GM12878 (cell line): ENCODE measurements around the gene CHST4. TPM values are rescaled to one million over a fixed set of nuclear protein-coding genes. Genes with fewer than 3 reads are reported as not detected.

ENCODE experiments used
- ATAC-seq: fragments of 200-7000 bp; cut with Tn5 transposase; 3 replicates; pipeline ENCODE4 v1.9.1; 2020; ENCODE audit warnings: mild to moderate bottlenecking, moderate library complexity
- BruUV-seq: library from RNA; stranded (reverse); fragments of 400-500 nt; replicated peaks from 2 replicates; lab custom pipeline; 2021; lab: Mats Ljungman, UMichigan
- CTCF ChIA-PET: fragments of 300-600 bp; sonication (Branson Sonifier 250); formaldehyde crosslinking; extraction: SDS; loops from one replicate; lab custom pipeline; 2021; ENCODE audit warnings: inconsistent platforms; lab: Yijun Ruan, JAX
- POLR2A ChIA-PET: fragments of 350-600 bp; formaldehyde crosslinking; extraction: SDS; loops from one replicate; lab custom pipeline; 2021; ENCODE audit warnings: inconsistent platforms; lab: Charles Lee
- RAD21 ChIA-PET: fragments of 300-600 bp; sonication (Branson Sonifier 250); formaldehyde crosslinking; loops from one replicate; lab custom pipeline; 2023; ENCODE audit warnings: antibody characterized with exemption; ENCODE audit not compliant: unreplicated experiment; lab: Charles Lee
- SMC1A ChIA-PET: fragments of 300-600 bp; sonication (Branson Sonifier 250); formaldehyde crosslinking; loops from one replicate; lab custom pipeline; 2023; ENCODE audit not compliant: unreplicated experiment, uncharacterized antibody; lab: Charles Lee
- DNase-seq: peaks from one replicate; pipeline ENCODE4 v3.0.0-alpha.2; 2011; ENCODE audit warnings: low read depth, low spot score
- FAIRE-seq: peaks from 3 replicates; lab custom pipeline; 2011; peaks lifted over from hg19 to GRCh38; lab: Jason Lieb, UNC
- H2AFZ ChIP-seq: 2 replicates; pipeline ENCODE4 v1.6.0; 2011; ENCODE audit warnings: low read depth, low read length, control low read depth; ENCODE audit not compliant: control insufficient read depth
- H3K27ac ChIP-seq: 2 replicates; pipeline ENCODE4 v1.5.1; 2011; ENCODE audit warnings: control low read depth; ENCODE audit not compliant: control insufficient read depth, insufficient read depth
- H3K27me3 ChIP-seq, 2 experiments: replicated peaks in 1 of 2; 2 replicates each; pipeline versions ENCODE4 v1.6.0 to v1.6.1; 2011; ENCODE audit warnings: low read length in 1 of 2; ENCODE audit not compliant: control insufficient read depth in 2 of 2, insufficient read depth in 2 of 2
- H3K36me3 ChIP-seq, 2 experiments: 2 replicates each; pipeline ENCODE4 v1.5.1; 2011; ENCODE audit warnings: low read length in 1 of 2; ENCODE audit not compliant: control insufficient read depth in 2 of 2, insufficient read depth in 2 of 2
- H3K4me1 ChIP-seq: 2 replicates; pipeline ENCODE4 v1.6.1; 2011; ENCODE audit warnings: mild to moderate bottlenecking, low read length, moderate library complexity, mixed read lengths; ENCODE audit not compliant: control insufficient read depth, insufficient read depth
- H3K4me2 ChIP-seq: 2 replicates; pipeline ENCODE4 v1.6.0; 2011; ENCODE audit warnings: control low read depth; ENCODE audit not compliant: control insufficient read depth, insufficient read depth
- H3K4me3 ChIP-seq: fragments of 200-600 bp; sonication (generic); 2 replicates; pipeline ENCODE4 v1.5.1; 2016
- H3K79me2 ChIP-seq: 2 replicates; pipeline ENCODE4 v1.6.0; 2011; ENCODE audit warnings: low read length; ENCODE audit not compliant: control insufficient read depth, insufficient read depth
- H3K9ac ChIP-seq: 2 replicates; pipeline ENCODE4 v1.8.0; 2011; ENCODE audit warnings: low read length, control low read depth, mixed read lengths; ENCODE audit not compliant: control insufficient read depth, insufficient read depth
- H3K9me3 ChIP-seq: replicated peaks from 3 replicates; pipeline ENCODE4 v1.5.1; 2011; ENCODE audit warnings: mild to moderate bottlenecking, low read length; ENCODE audit not compliant: control insufficient read depth, insufficient read depth
- H4K20me1 ChIP-seq: 2 replicates; pipeline ENCODE4 v1.6.0; 2011; ENCODE audit not compliant: control insufficient read depth, insufficient read depth
- CBFB ChIP-seq: IDR thresholded peaks from 2 replicates; pipeline ENCODE4 v1.6.1; 2016; ENCODE audit warnings: antibody characterized with exemption, low read depth
- CTCF ChIP-seq, 3 experiments: IDR thresholded peaks in 2 of 3; conservative IDR thresholded peaks in 1 of 3; 2 replicates each; pipeline ENCODE4 v1.5.1; 2011; ENCODE audit warnings: low read depth in 3 of 3, low read length in 3 of 3, mild to moderate bottlenecking in 3 of 3, control low read depth in 2 of 3, moderate library complexity in 2 of 3, inconsistent platforms in 1 of 3, mixed read lengths in 1 of 3; ENCODE audit not compliant: control insufficient read depth in 2 of 3, insufficient read depth in 1 of 3; ENCODE audit errors: extremely low read depth in 1 of 3
- E4F1 ChIP-seq: fragments of 450-650 bp; IDR thresholded peaks from 2 replicates; pipeline ENCODE4 v1.6.1; 2018; ENCODE audit warnings: borderline replicate concordance, mild to moderate bottlenecking; ENCODE audit not compliant: partially characterized antibody
- EP300 ChIP-seq, 2 experiments: fragments of 150-350 bp in 1 of 2; IDR thresholded peaks; 2 replicates each; pipeline ENCODE4 v1.6.1; 2011 to 2012; ENCODE audit warnings: low read depth in 2 of 2, low read length in 2 of 2, borderline replicate concordance in 1 of 2, improper control_type of control experiment in 1 of 2, inconsistent platforms in 1 of 2; ENCODE audit not compliant: control insufficient read depth in 1 of 2
- LARP7 ChIP-seq: fragments of 450-650 bp; IDR thresholded peaks from 2 replicates; pipeline ENCODE4 v1.6.1; 2017; ENCODE audit warnings: mild to moderate bottlenecking
- POLR2AphosphoS2 ChIP-seq: IDR thresholded peaks from 2 replicates; pipeline ENCODE4 v1.6.1; 2011; ENCODE audit warnings: low read depth, mild to moderate bottlenecking, low read length, improper control_type of control experiment, moderate library complexity
- RBBP5 ChIP-seq: fragments of 200-600 bp; sonication (generic); conservative IDR thresholded peaks from 2 replicates; pipeline ENCODE4 v1.6.1; 2016
- SKIL ChIP-seq: fragments of 450-650 bp; IDR thresholded peaks from 2 replicates; pipeline ENCODE4 v1.6.1; 2017; ENCODE audit warnings: mild to moderate bottlenecking, low read depth, inconsistent platforms; ENCODE audit not compliant: poor library complexity, severe bottlenecking
- SMC3 ChIP-seq: IDR thresholded peaks from 2 replicates; pipeline ENCODE4 v1.6.1; 2011; ENCODE audit warnings: low read length, improper control_type of control experiment, borderline replicate concordance
- ZNF207 ChIP-seq: fragments of 450-650 bp; IDR thresholded peaks from 2 replicates; pipeline ENCODE4 v1.6.1; 2014; ENCODE audit warnings: antibody characterized with exemption, mild to moderate bottlenecking, borderline replicate concordance
- WGBS: methylation state at CpG from one replicate; pipeline ENCODE4 v1.1.6; 2016; ENCODE audit warnings: low lambda C conversion rate; ENCODE audit not compliant: insufficient replicate concordance, insufficient coverage; ENCODE audit errors: missing lambda C conversion rate; 5-methylcytosine and 5-hydroxymethylcytosine counted together
- in situ Hi-C: fragments of 300-500 bp; cut with MboI; formaldehyde crosslinking; loops from 9 replicates; pipeline ENCODE4 v1.14.3; 2018; ENCODE audit warnings: mixed read lengths
- intact Hi-C: fragments of 100-400 bp; cut with micrococcal nuclease; formaldehyde crosslinking; loops from one replicate; pipeline ENCODE4 v1.14.2; 2022; ENCODE audit not compliant: unreplicated experiment
- polyA plus RNA-seq, 11 experiments: library from polyadenylated mRNA; depleted of rRNA in 4 of 11; unstranded in 6 of 11; stranded (reverse) in 5 of 11; fragments of >200 nt; fragmentation: Nextera tagmentation in 4 of 11; fragmentation: Illumina TruSeq in 1 of 11; extraction: Ambion mirVana in 4 of 11; extraction: Trizol in 1 of 11; gene quantifications; 1 replicate in 1 of 11; 2 replicates in 10 of 11; pipeline versions ENCODE4 v1.2.1 to v1.2.3, GENCODE V29; 2011 to 2016; ENCODE audit warnings: inconsistent platforms in 2 of 11, missing spikeins in 2 of 11, low read depth in 1 of 11
- total RNA-seq, 4 experiments: library from RNA; depleted of rRNA in 3 of 4; stranded (reverse); fragments of >200 nt in 3 of 4; fragmentation: Illumina TruSeq in 1 of 4; extraction: Trizol in 1 of 4; gene quantifications; 2 replicates each; pipeline versions ENCODE4 v1.2.1 to v1.2.3, GENCODE V29; 2013 to 2021

CHST4 gene
- total and polyA plus RNA-seq, 10 of the 15 experiments (the other 5 are each of a cell fraction or from before 2014, with no cell fraction given): 0.10 to 1.7 (median 0.79) TPM

GRCh38 chr16:71569621-71570020 is 43.4 kb downstream of the CHST4 start:
- FAIRE-seq (no peak), DNase-seq (no peak), ATAC-seq (no peak)
- Histone ChIP-seq H3K4me3 (no peak overlapping the region), H3K4me1 (peaks cover 3% of the 10 kb centered on the region; the same call in 1 of the 2 replicates), H3K27ac (no peak overlapping the region), H3K79me2 (no peaks in the 10 kb centered on the region), H3K36me3 (no peaks in the 10 kb centered on the region), H3K9ac (no peak overlapping the region), H3K4me2 (no peak overlapping the region), H2AFZ (no peak overlapping the region), H4K20me1 (no peaks in the 10 kb centered on the region), H3K27me3 (no peaks in the 10 kb centered on the region), H3K9me3 (no peaks in the 10 kb centered on the region)
- CTCF ChIA-PET: interaction anchor here (1.0 to 12.8 kb wide), 2 partner anchors 40 to 49 kb away, joined by 4 to 312 read pairs; no protein-coding TSS in a partner anchor
- TF ChIP-seq E4F1: no peak
- TF ChIP-seq LARP7: no peak
- no peak for TF ChIP-seq SMC3
- no peak for TF ChIP-seq SKIL
- TF ChIP-seq EP300 (IDR thresholded peaks at IDR 0.05; ENCODE audit: borderline replicate concordance in 1 of 2, control insufficient read depth in 1 of 2, low read depth in 2 of 2, low read length in 2 of 2): no peak
- no peak for TF ChIP-seq ZNF207
- TF ChIP-seq POLR2AphosphoS2: no peak
- no peak for TF ChIP-seq CBFB
- no peak for TF ChIP-seq CTCF (IDR thresholded peaks at IDR 0.05 in 2 of 3, conservative IDR thresholded peaks at IDR 0.05 in 1 of 3; ENCODE audit: control insufficient read depth in 2 of 3, extremely low read depth in 1 of 3, insufficient read depth in 1 of 3, low read depth in 3 of 3, low read length in 3 of 3)
- TF ChIP-seq RBBP5: no peak
- POLR2A ChIA-PET: no interaction called here
- no TSS peak for BruUV-seq
- in situ Hi-C loops (no loop called here), intact Hi-C loops (loop anchor here (10.0 kb wide), 1 partner anchor 315 kb away; the partner anchor contains the start of gene ZNF821)
- WGBS: 95% methylated on average over 4 of the region's 4 CpGs
- SMC1A ChIA-PET: interaction anchor here (1.5 to 3.7 kb wide), 3 partner anchors 17 to 41 kb away, joined by 4 to 12 read pairs (median 5); no protein-coding TSS in a partner anchor
- RAD21 ChIA-PET: interaction anchor here (6.4 kb wide), 1 partner anchor 40 kb away, joined by 213 read pairs; no protein-coding TSS in a partner anchor
